IPS DF 4.7 (cell line): Measurements from ENCODE around the gene ELFN1.

Experiments
- DNase-seq: peaks from one replicate; pipeline ENCODE4 v3.0.0-alpha.2; 2013; ENCODE audit warnings: low spot score; ENCODE audit errors: extremely low read depth

Gene ELFN1

DNA sequence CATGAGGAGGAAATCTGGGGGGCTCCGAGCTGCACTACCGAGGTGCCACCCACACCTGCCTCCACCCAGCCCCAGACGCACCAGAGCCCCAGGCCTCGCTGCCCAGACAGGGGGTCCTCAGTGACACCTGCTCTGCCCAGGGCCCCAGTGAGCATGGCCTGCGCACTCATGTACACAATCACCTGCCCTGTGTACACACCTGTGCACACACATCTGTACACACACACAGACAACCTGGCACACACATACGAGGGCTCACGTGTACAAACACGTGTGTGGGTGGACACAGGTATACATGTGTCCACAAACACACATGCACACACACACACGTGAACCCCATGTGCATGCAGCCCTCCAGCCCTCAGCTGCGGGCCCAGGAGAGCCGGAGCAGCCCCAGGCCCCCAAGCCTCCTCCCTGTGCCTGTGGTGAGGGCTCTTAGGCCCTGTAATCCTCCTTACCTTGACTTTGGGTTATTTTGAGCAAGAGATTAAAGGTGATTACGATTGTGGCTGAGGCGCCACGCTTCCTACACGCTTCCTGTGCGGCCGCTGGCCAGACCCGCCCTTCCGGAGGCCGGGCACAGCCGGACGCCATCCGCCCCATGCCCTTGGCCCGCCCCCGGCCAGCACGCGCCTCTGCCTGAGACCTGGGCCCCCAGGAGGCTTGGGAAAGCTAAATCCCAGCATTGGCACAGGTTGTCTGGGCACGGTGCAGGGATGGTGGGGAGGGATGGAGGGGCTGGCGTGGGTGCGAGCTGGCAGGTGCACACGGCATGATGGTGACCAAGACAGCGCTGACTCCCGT is 71.9 kb downstream of the ELFN1 start:
- no peak for DNase-seq

GRCh38 chr7:1742555-1743303 is 72.7 kb downstream of the ELFN1 start:
- DNase-seq, result no peak

DNA sequence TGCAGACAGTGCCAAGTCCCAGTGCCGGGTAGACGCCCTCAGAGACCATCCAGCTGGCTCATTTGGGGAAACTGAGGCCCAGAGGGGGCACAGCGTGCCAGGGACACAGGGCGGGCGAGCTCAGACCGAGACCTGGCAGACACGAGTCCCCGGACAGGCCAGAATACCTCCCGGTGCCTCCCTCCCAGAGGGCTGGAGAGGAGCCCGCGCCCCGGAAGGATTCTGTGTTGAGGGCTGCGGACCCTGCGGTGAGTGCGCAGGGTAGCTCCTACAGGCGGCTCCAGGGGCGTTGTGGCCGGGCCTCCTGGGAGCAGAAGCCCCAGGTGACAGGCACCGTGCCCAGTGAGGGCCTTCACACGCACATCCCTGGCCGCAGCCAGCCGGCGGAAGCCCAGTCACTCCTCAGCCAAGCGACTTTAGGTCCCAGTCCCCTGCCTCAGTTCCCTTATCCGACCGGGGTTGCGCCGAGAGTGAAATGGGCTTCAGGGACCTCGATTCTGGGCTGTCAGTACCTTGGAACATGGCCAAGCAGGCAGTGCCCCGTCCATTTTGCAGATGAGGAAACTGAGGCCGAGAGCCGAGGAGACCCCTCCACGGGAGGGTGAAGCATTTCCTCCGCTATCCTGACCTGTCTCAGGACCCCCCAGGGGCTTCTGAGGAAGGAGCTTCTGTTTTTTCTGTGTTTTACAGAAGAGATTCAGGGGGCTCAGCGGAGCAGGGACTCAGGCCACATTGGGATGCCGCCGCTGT is 73.6 kb downstream of the ELFN1 start:
- DNase-seq, result no peak

DNA sequence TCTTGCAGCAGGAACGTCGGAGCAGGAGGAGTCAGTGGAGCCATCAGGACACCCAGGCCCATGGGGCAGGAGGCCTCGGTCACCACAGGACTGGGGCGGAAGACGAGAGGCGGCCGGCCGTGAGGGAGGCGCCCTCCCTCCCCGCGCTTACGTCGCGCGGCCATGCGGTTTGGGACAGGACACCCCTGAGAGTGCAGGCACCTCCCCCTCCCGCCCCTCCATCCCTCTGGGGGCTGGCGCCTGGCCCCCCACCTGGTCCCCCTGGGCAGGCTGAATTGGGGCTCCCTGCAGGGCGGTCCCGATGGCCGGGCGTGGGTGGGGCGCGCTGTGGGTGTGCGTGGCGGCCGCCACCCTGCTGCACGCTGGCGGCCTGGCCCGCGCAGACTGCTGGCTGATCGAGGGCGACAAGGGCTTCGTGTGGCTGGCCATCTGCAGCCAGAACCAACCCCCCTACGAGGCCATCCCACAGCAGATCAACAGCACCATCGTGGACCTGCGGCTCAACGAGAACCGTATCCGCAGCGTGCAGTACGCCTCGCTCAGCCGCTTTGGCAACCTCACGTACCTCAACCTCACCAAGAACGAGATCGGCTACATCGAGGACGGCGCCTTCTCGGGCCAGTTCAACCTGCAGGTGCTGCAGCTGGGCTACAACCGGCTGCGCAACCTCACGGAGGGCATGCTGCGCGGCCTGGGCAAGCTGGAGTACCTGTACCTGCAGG is 74.4 kb downstream of the ELFN1 start:
- no peak for DNase-seq

- no peak for DNase-seq
Measured at GRCh38 chr7:1745018-1745532, 75.0 kb downstream of the ELFN1 start.

DNA sequence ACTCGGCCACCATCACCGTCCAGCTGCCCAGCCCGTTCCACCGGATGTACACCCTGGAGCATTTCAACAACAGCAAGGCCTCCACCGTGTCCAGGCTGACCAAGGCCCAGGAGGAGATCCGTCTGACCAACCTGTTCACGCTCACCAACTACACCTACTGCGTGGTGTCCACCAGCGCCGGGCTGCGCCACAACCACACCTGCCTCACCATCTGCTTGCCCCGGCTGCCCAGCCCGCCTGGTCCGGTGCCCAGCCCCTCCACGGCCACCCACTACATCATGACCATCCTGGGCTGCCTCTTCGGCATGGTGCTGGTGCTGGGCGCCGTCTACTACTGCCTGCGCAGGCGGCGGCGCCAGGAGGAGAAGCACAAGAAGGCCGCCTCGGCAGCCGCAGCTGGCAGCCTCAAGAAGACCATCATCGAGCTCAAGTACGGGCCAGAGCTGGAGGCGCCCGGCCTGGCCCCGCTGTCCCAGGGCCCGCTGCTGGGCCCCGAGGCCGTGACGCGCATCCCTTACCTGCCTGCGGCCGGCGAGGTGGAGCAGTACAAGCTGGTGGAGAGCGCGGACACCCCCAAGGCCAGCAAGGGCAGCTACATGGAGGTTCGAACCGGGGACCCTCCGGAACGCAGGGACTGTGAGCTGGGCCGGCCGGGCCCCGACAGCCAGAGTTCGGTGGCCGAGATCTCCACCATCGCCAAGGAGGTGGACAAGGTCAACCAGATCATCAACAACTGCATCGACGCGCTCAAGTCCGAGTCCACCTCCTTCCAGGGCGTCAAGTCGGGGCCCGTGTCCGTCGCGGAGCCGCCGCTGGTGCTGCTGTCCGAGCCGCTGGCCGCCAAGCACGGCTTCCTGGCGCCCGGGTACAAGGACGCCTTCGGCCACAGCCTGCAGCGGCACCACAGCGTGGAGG is 75.8 kb downstream of the ELFN1 start:
- DNase-seq, result no peak

DNA sequence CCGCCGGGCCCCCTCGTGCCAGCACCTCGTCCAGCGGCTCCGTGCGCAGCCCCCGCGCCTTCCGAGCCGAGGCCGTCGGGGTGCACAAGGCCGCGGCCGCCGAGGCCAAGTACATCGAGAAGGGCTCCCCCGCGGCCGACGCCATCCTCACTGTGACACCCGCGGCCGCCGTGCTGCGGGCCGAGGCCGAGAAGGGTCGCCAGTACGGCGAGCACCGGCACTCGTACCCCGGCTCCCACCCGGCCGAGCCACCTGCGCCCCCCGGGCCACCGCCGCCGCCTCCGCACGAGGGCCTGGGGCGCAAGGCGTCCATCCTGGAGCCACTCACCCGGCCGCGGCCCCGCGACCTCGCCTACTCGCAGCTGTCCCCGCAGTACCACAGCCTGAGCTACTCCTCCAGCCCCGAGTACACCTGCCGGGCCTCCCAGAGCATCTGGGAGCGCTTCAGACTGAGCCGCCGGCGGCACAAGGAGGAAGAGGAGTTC is 76.5 kb downstream of the ELFN1 start:
- no peak for DNase-seq

- DNase-seq, result no peak
Measured at GRCh38 chr7:1747004-1747801, 77.1 kb downstream of the ELFN1 start.

DNA sequence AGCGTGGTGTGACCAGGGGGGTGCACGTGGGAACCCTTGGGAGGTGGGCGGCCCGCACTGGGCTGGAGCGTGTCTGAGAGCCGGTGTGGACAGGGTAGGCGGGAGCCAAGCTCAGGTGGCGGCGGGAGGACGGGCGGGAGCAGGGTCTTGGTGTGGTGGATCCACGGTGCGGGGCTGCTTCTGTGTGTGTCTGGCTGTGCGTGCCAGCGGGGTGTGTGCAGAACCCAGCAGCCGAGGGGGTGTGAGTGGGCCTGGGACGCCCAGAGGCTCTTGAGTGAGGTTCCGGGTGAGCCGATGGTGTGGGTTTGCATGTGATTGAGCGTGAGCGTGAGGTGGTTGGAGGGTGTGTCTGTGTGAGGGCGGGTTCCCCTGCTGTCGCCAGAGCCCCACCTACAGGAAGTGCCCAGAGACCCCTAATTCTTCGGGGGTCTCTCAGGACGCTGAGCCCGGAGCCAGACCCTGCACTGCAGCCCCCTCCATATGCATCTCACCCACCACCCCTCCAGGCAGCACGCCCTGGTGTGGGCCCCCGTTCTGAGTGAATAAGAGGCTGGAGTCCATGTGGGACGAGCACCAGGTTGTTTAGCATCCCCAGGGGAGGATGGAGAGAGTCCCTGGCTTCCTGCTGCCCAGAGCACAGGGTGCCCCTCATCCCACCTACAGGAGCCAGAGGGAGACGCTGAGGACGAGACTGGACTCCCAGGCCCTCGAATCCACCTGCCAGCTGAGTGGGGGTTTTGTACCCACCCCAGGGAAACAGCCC is 78.2 kb downstream of the ELFN1 start:
- DNase-seq, result no peak

DNA sequence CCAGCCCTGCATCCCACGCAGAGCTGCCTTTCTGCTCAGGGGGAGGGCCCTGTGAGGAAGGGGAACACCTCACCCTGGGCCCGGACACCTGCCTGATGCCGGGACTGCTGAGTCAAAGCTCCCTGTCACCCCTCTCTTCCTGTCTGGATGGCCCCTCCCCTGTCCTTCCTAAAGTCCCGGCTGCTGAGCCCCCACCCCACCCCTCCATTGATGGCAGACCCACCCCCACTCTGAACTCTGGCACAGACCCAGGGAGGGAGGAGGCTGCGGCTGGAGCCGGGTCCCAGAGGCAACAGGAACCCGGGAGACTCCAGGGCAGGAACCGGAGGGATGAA is 78.7 kb downstream of the ELFN1 start:
- no peak for DNase-seq

DNA sequence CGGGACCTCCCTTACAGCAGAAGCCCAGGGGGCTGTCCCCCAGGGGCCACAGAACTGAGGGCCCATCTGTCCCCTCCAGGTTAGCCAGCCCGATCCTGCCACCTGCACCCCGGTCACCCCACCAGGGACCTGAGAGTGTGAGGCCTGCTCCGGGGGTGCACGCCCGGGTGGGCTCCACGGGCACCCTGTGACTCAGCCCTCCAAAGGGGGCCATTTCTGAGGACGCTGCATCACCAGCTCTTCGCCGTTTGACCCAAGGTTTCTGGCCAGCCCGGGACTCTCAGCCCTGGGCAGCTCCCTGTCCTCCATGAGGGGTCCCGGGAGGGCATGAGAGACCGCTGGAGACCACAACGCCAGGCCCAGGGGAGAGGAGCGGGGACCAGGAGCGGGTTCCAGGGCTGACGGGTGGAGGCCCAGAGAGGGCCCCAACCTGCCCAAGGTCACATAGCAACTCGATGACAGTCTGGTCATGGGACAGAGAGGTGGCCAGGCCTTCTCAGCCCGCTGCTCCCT is 79.3 kb downstream of the ELFN1 start:
- DNase-seq, result no peak

DNA sequence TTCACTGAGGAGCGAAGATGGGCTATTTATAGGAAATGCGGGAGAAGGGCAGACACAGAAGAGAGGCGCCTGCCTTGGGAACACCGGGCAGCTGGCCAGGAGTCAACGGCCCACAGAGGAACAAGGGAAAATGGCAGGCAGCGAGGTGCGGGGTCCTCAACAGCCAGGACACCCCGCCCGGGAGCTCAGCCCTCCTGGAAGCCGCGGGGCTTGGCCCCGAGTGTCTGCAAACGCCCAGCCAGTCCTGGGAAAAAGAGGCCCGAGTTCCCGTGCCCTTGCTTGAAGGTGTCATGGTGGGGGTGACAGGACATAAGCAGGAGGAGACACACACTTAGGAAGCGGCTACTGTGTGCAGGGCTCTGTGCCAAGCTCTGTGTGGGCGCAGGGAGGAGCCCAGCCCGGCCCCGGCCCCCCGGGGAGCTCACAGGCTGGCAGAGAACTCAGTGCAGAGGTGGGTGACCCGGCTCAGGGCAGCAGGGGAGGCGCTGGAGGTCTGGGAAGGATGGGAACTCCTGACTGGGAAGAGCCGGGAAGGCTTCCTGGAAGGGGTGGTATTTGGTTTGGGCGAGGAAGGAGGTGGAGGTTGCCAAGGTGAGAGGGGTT is 79.9 kb downstream of the ELFN1 start:
- no peak for DNase-seq

- DNase-seq, result no peak
Measured at GRCh38 chr7:1750541-1751021, 80.5 kb downstream of the ELFN1 start.

- DNase-seq, result no peak
Measured at GRCh38 chr7:1752111-1752510, 82.0 kb downstream of the ELFN1 start.

DNA sequence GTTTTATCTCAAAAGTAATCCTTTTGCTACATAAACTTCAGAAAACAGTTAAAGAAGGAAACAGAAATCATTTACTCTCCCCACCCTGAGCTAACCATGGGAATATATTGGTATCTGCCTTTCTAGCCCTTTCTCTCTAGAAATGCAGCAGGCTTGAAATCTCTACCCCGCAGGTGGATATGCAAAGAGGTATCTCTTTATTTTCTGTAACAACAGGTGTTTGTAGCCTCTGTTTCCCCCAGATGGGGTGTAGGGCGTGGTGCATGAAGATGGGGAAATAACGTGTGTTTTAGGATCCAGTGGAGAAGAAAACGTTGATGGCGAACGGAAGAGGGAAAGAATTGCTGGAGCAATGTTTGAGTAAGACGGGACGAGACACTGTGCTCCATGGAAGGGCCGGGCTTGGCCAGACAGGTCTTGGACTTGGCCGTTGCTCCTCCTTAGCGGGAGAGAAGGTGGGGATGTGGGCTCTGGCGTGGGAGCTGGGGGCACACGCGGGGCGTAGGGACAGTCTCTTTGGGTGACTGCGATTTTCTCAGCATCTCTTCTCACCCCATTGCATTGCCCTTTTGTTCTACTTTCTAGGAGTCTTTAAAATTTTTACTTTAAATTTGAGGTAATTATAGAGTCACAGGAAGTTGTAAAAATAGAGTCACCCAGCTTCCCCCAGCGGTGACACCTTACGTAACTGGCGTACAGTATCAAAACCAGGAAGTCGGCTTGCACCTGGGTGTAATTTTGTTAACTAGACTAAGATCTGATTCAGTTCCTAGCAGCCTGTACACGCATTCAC is 82.9 kb downstream of the ELFN1 start:
- DNase-seq, result no peak

GRCh38 chr7:1753564-1753867 is 83.4 kb downstream of the ELFN1 start:
- DNase-seq, result no peak

- no peak for DNase-seq
Measured at GRCh38 chr7:1754345-1754908, 84.3 kb downstream of the ELFN1 start.
